GM20431 (cell line): ENCODE measurements around the gene LCMT2.

ENCODE experiments used
- in situ Hi-C: fragments of 300-500 bp; cut with MseI, MboI; formaldehyde crosslinking; loops from one replicate; pipeline ENCODE4 v1.15.0; 2020; ENCODE audit warnings: low sequenced_read_pairs; ENCODE audit not compliant: unreplicated experiment

Gene LCMT2

DNA sequence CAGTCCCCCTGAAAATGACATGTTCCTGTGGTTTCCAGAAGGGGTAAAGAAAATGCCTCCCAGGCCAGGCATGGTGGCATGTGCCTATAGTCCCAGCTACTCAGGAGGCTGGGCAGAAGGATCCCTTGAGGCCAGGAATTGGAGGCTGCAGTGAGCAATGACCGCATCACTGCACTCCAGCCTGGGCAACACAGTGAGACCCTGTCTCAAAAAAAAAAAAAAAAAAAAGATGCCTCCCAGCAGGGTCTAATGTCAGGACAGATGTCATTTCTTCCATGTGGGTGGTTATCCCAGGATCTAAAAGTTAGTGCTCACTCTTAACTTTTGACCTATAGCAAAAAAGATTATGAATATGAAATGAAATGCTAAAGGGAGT is 13.4 kb downstream of the LCMT2 start:
- in situ Hi-C loops: no loop called here

DNA sequence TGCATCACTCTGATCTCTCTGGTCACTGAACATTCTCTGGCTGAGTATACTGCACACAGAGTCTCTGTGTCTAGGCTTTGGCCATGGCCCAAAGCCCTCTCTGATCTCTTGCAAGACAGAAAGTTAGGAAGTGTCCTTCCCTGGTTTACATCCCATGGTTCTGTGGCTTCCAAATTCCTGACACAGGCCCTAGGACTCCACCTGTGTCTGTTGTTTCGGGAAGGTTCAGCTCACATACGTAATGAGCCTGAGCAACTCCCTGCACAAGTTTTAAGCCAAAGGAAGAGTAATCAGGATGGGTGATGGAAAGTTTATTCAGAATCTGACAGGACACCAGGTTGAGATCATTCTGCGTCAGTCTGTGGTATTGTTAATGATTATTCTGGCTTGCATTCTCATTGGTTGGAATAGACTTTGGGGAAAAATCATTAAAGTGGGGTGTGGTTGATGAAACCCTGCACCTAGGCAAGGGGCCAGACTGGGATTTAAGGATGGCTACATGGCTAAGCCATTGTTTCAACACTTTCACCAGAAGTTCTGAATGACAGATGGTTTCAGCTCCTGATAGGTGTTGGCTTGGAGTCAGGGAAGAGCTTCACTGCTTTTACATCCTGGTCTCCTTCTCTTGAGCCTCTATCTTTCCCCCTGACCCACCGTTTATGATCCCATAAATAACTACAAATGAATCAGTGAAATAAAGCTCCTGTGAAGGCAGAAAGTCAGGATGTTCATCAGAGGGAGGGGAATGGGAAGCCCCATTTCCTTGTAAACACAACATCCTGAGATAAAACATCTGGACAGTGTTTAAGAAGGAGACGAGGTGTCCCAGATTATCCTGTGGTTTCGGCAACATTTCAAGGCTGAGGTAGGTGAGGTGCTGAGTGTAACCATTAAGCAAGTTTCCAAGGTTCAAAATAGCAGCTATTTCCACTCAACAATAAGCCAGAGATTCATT is 14.1 kb downstream of the LCMT2 start:
- in situ Hi-C loops: no loop called here

DNA sequence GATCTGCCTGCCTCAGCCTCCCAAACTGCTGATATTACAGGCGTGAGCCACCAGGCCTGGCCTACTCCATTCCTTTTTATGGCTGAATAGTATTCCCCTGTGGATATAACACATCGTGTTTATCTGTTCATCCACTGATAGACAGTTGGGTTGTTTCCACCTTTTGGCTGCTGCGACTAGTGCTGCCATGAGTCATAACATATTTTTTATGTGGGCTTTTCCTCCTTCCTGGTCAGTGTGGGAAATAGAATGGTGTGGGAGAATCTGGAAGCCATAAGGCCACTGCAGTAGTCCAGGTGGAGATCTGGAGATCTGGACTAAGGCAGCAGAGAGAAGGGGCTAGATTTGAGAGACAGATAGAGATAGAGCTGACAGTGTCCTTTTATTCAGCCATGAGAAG is 16.2 kb downstream of the LCMT2 start:
- in situ Hi-C loops: no loop called here

DNA sequence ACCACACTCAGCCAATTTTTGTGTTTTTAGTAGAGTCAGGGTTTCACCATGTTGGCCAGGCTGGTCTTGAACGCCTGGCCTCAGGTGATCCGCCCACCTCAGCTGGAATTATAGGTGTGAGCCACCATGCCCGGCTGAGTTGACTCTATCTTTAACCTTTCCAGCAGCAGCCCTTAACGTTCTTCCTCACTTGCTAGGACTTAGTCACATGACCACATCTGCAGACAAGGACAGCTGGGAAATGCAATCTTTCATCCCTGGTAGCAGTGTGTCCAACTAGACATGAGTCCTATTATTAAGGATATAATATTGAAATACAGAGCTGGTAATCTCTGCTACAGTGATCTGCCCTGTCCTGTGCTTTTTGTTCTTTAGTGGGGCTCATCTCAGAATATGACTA is 18.0 kb downstream of the LCMT2 start:
- in situ Hi-C loops: no loop called here

DNA sequence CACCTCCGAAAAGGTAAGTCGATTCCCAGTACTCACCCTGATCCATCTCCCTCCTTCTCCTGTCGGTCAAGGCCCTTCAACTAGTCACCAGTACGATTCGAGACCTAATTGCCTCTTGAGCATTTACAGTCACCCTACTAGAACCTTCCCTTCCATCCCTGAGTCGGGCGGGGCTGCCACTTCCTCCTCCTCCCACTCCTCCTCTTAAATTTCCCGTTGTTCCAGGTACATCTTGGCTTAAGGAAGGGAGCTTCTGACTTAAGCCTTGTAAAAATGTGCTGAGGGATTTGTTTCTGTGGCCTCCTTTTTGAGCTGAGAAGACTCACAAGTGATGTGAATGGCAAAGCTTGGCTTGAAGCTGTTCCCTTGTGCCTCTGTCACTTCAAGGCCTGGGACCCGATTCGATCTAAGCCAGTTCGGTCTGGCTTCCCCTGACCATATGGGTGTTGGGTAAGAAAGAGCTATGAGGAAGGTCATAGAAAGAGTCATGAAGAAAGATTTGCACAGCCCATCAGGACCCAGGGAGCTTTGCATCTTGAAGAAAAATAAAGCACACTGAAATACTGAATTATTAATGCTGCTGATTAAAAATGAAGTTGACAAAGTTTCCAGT is 28.1 kb downstream of the LCMT2 start, which contains the start of gene TGM7:
Gene TGM7 (minus strand): TSS at position 51 of the 613 bp plus-strand sequence.
- in situ Hi-C loops: no loop called here

DNA sequence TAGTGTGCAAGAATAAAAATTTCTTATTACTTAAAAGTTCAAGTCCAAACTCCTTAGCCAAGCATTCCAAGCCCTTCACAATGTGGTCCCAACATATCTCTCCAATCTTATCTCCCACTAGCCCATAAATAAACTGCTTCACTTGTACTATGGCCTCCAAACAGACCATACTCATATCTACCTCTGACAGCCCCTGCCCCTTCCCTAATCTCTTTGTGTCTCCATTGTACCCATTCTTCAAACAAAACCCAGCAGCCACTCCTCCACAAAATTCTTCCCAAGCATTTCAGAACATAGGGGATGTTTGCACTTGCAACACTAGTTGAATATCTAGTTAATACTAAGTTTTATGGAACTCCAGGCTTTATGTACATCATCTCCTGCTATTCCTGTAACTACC is 30.5 kb downstream of the LCMT2 start:
- in situ Hi-C loops: no loop called here

DNA sequence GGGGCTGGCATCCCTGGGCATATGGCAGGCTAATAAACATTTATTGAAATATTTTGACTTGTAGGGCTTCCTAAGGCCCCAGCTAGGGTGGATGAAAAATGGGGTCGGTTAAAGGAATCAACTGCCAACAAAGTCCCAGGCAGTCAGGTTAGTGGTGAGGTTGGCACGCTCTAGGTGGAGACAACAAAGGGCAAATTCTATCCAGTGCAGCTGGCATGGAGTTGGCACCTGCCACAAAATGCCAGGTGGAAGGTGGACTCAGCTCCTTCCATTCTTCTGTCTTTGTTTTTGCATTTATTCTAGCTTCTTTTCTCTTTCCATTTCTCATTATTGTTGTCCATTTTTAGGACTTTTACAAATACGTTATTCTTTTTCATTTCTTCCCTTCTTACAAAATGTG is 31.0 kb downstream of the LCMT2 start:
- in situ Hi-C loops: no loop called here

DNA sequence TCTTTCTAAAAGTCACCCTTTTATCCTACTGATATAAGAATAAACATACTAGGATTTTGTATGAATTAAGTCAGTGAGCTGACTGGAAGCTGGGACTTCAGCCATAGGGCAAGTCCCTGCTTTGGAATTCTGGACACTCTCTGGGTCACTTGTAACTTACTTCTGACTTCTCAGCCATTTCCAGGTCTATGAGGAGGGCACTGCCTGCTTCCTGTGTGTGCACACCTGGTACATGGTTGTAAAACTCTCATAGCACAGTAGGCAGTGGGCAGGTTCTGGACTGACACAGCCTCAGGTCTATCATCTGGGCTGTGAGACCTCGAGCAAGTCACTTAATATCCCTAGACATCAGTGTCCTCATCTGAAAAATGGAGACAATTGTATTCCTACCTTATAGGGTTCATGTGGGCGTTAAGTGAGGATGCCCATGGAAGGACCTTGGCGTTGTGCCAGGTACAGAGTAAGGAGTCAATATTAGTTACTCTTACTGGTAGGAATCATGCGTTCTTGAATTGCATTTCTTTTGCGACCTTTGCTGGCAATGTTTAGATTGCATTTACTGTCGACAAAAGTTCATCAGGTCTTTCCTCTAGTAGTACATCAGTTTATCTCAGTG is 36.2 kb downstream of the LCMT2 start:
- in situ Hi-C loops: no loop called here

DNA sequence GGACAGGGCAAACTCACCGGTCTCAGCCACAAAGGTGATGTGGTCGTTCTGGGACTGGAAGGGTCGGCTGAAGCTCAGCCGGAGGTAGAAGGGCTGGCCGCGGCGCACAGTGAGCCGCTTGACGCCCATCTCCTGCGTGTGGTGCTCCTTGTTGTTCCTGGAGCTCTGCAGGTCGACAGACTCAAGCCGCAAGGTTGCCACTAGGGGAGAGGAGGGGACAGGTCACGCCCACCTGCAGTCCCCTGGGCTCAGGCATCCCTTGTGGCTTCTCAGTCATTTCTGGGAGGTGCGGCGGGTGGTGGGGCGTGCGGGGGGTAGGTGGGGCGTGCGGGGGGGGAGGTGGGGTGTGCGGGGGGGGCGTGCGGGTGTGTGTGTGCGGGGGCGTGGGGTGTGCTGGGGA is 36.9 kb downstream of the LCMT2 start:
- in situ Hi-C loops: no loop called here

DNA sequence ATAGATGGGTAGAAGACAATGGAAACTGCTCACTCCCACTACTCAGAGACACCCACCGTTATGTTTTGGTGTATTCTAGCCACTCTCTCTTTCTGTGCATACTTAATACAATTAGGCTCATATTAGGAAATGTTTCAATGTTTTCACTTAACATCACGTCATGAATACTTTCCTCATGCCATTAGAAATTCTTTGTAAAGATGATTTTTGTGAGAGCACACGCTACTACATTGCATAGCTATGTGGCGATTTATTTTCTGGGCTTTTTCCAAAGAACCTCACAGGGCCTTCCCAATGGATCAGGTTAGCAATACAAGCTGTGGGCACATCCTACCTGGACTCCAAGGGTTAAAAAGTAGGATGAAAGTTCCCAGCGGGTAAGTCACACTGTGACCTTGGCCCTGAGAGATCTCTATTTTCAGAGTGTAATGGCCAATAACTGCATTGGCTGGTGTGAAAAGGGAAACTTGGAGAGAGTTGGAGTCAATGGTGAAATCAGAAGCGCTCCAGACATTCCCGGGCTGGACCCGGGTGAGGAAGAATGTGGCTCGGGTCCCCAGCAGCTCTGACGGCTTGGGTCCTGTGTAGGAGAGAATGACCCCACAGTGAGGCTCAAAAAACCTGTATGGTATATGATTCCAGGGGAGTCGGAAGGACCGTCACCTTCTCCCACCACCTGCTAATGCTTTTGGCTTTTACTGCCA is 37.8 kb downstream of the LCMT2 start:
- in situ Hi-C loops: no loop called here

DNA sequence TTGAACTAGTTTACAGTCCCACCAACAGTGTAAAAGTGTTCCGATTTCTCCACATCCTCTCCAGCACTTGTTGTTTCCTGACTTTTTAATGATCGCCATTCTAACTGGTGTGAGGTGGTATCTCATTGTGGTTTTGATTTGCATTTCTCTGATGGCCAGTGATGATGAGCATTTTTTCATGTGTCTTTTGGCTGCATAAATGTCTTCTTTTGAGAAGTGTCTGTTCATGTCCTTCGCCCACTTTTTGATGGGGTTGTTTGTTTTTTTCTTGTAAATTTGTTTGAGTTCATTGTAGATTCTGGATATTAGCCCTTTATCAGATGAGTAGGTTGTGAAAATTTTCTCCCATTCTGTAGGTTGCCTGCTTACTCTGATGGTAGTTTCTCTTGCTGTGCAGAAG is 40.7 kb downstream of the LCMT2 start:
- in situ Hi-C loops: loop anchor here (10.0 kb wide), 1 partner anchor 75 kb away; no protein-coding TSS in a partner anchor

DNA sequence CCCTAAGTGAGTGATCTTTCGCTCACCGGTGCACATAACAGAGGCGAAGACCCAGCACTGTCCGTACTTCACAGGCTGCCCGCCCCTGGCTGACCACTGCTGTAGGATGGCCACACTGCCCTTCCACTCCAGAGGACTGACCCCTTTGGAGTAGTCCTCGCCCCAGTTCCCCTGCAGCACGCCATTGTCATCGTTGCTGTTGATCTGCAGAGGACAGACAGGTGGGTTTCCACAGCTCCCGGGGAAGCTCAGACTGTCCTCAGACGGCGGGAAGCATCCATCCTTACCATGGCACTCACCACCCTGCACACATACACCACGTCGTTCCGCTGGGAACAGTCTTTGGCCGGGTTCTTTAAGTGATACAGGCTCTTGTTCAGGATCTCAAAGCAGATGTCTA is 43.1 kb downstream of the LCMT2 start:
- in situ Hi-C loops: loop anchor here (10.0 kb wide), 1 partner anchor 72 kb away; no protein-coding TSS in a partner anchor

DNA sequence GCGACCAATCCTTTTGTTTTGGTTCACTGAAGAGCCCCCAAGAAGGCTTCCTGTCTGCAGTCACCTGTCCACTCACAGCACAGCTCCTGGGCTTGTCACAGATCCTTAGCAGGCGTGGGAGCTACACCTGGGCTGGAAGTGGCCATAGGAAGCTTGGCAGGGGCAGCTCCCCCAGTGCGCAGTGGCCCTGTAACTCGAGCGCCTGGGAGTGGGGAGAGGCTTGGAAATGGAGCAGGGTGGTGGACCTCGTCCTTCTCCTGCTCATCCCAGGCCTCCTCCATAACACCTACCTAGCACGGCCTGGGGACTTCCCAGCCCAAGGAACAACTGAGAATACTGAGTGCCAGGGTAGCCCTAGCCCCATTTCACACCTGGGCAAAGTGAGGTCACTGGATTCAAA is 44.3 kb downstream of the LCMT2 start:
- in situ Hi-C loops: loop anchor here (10.0 kb wide), 1 partner anchor 71 kb away; no protein-coding TSS in a partner anchor

DNA sequence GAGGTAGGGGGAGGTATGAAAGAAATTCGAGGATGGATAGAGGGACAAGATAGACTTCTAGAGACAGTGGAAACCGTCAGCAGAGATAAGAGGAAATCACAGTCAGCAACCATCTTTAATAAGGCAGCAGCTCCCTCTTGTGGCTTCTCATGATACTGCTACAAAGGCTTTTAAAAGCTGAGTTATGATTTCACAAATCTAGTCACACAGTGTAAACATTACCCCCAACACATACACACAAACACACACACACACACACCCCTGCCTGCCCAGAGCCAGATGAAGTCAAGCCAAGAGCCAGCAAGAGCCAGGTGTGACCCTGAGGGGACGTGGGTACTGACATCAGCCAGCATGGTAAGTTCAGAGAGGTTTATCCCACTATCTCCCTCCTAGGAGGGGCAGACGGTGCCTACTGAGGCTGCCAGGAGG is 44.8 kb downstream of the LCMT2 start:
- in situ Hi-C loops: loop anchor here (10.0 kb wide), 1 partner anchor 71 kb away; no protein-coding TSS in a partner anchor

DNA sequence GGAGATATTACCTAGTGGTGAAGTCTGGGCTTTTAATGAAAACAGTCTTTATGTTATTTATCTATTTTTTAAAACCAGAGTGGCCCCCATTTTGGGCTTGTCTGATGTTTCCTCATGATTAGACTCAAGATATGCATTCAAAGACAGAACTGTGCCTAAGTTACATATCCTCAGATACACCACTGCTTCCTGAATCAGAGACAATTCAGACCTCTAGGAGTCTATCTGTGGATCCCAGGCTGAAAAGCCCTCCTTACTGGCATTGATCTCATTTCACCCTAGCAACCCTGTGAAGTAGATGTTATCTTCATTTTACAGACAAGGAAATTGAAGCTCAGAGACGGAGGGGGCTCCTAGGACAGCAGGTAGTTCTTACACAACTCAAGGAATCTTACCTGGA is 46.8 kb downstream of the LCMT2 start:
- in situ Hi-C loops: loop anchor here (10.0 kb wide), 1 partner anchor 69 kb away; no protein-coding TSS in a partner anchor

DNA sequence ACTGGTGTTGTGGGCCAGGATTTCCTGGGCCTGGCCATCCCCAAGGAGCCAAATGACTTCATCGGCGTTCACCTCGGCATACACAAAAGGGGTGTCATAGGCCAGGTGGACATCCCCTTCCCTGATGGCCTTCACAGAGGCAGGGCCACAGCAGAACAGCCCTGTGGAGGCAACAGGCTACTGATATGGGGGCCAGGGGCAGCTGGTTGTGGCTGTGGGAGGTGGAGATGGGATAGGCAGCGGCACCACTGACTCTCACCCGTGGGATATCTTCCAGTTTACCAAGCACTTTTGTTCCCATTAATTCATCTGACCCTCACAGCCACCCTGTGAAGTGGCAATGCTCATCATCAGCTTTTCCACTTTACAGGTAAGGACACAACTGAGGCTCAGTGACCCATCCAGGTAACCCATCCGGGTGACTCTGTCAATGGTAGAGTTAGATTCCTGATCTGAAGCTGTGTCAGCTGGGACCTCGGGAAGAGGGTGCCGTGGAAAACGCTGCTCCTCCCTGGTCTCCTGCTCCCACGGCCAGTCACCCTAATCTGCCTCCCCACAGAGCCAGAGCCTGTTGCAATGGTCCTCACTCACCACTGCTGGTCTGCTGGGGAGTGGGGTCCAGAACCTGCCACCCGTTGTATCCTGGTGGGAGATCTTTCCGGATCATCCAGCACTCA is 48.3 kb downstream of the LCMT2 start:
- in situ Hi-C loops: loop anchor here (10.0 kb wide), 1 partner anchor 67 kb away; no protein-coding TSS in a partner anchor

DNA sequence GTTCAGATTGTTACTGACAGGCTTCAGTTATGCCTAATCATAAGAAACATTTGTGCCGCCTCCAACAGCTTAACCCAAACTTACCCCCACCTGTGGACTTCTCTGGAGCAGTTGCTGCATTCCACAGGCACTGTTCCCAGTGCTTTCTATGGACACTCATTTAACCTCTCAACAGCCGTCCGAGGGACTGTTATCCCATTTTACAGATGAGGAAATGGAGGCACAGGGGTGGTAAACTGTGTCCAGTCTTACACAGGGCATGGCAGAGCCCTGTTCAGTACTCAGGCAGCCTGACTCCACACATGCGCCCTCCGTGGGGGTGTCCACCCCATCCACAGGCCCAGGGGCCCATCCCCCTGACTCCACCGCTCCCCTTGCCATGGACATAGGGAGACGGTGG is 49.4 kb downstream of the LCMT2 start:
- in situ Hi-C loops: loop anchor here (10.0 kb wide), 1 partner anchor 66 kb away; no protein-coding TSS in a partner anchor

DNA sequence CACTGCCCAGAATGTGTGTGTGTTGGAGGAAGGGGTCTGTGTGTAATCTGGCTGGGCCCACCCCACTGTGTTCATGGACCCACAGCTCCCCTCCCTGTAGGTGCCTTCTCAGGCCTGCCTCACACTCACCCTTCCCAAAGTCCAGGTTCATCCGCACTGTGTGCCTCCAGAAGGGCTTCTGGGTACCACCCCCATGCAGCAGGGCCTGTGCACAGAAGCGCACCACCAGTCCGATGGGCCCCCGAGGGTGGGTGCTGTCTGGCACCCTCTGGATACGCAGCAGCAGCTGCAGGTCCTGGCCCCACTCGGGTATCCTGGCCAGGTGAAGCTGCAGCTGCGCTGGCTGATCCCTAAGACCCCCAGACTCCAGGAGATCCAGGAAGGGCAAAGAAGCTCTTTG is 50.9 kb downstream of the LCMT2 start:
- in situ Hi-C loops: no loop called here

DNA sequence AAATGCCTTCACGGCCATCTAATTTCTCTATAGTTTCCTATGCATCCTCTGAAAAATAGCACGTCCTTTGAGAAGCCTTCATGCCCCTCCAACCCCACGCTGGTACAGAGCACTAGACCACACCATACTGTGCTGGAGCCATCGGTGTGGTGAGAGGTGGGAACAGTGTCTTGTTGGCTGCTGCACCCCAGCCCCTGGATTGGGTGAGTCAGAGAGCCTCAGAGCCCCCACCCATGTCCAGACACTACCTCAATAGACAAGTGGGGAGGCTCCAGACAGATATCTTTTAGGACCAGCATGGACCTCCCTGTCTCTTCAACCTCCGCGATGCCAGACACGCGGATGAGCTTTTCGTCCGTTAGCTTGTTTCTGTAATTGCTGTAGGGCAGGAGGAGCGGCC is 51.5 kb downstream of the LCMT2 start:
- in situ Hi-C loops: no loop called here
